Left lung (tissue), 10 donors: ENCODE data around the gene ABLIM2. TPM values are rescaled to one million over a fixed set of nuclear protein-coding genes. Genes with fewer than 3 reads are reported as not detected.

ENCODE experiments used
- ATAC-seq: fragments of 200-7000 bp; cut with Tn5 transposase; one replicate; pipeline ENCODE4 v1.9.1; 2020; ENCODE audit warnings: moderate library complexity
- DNase-seq, 4 donors: peaks; one replicate each; pipeline ENCODE4 v3.0.0-alpha.2; 2013 to 2020
- H3K27ac ChIP-seq, 2 donors: fragments of 200-600 bp; sonication (generic) in 1 of 2; one replicate each; pipeline versions ENCODE4 v1.5.0 to v1.8.0; 2020 to 2021
- H3K27me3 ChIP-seq, 2 donors: fragments of 200-600 bp; sonication (generic) in 1 of 2; one replicate each; pipeline versions ENCODE4 v1.5.0 to v1.8.0; 2020 to 2021
- H3K36me3 ChIP-seq, 2 donors: fragments of 200-600 bp; sonication (generic) in 1 of 2; one replicate each; pipeline versions ENCODE4 v1.5.0 to v1.8.0; 2020 to 2021
- H3K4me1 ChIP-seq, 2 donors: fragments of 200-600 bp; one replicate each; pipeline ENCODE4 v1.8.0; 2021
- H3K4me3 ChIP-seq, 2 donors: fragments of 200-600 bp; sonication (generic) in 1 of 2; one replicate each; pipeline versions ENCODE4 v1.5.0 to v1.8.0; 2020 to 2021; ENCODE audit warnings: mild to moderate bottlenecking in 1 of 2
- H3K9me3 ChIP-seq, 2 donors: fragments of 200-600 bp; sonication (generic) in 1 of 2; one replicate each; pipeline versions ENCODE4 v1.5.0 to v1.8.0; 2020 to 2021
- CTCF ChIP-seq, 2 donors: fragments of 200-600 bp; sonication (generic) in 1 of 2; IDR thresholded peaks; one replicate each; pipeline versions ENCODE4 v1.5.0 to v1.8.0; 2021; ENCODE audit warnings: antibody characterized with exemption in 2 of 2
- intact Hi-C, 2 donors: fragments of 100-400 bp; cut with DNase I; formaldehyde crosslinking; loops; one replicate each; pipeline versions ENCODE4 v1.11.2 to v1.14.2; 2022
- polyA plus RNA-seq, 6 donors: library from polyadenylated mRNA; unstranded; fragments of 120-200 nt; gene quantifications; one replicate each; pipeline ENCODE4 v1.2.1, GENCODE V29; 2013; ENCODE audit not compliant: insufficient read length in 6 of 6
- total RNA-seq, 2 donors: library from RNA; stranded (reverse); fragmentation: NEBNext Ultra II Directional; extraction: Animal tissue kit (Norgen Biotek cat#: 25700); gene quantifications; one replicate each; pipeline ENCODE4 v1.2.1, GENCODE V29; 2021
- donor health status: DM: no; HTN: yes; CAD: no.
- donor health status: DM: no; HTN: no; CAD: no.

Gene ABLIM2
- total and polyA plus RNA-seq, 8 donors, result 5.7 to 10.2 (median 7.0) TPM

GRCh38 chr4:8182858-8183725 is 24.5 kb upstream of the ABLIM2 start:
- no peak overlapping the region for H3K4me3 ChIP-seq
- DNase-seq (peak in 2 of 4 donors; percentile 84 to 91), ATAC-seq (peak; percentile 89)
- H3K27me3 ChIP-seq, result no peaks in the 10 kb centered on the region
- H3K4me1 ChIP-seq, result peaks cover 14 to 32% of the 10 kb centered on the region in 2 donors
- TF ChIP-seq CTCF (IDR thresholded peaks at IDR 0.05), result no peak
- H3K36me3 ChIP-seq, result no peaks in the 10 kb centered on the region
- H3K9me3 ChIP-seq, result no peaks in the 10 kb centered on the region
- intact Hi-C loops, result no loop called here
- H3K27ac ChIP-seq, result peak overlapping the region in 1 of 2 donors; percentile 28

GRCh38 chr4:8182294-8182693 is 23.7 kb upstream of the ABLIM2 start:
- H3K36me3 ChIP-seq, result no peaks in the 10 kb centered on the region
- ATAC-seq (no peak), DNase-seq (peak in 1 of 4 donors; percentile 52)
- no peak for TF ChIP-seq CTCF (IDR thresholded peaks at IDR 0.05)
- H3K27me3 ChIP-seq, result no peaks in the 10 kb centered on the region
- intact Hi-C loops, result no loop called here
- H3K27ac ChIP-seq, result no peak overlapping the region
- no peak overlapping the region for H3K4me3 ChIP-seq
- H3K9me3 ChIP-seq, result no peaks in the 10 kb centered on the region
- H3K4me1 ChIP-seq, result peaks cover 14 to 29% of the 10 kb centered on the region in 2 donors

GRCh38 chr4:8181844-8182243 is 23.2 kb upstream of the ABLIM2 start:
- DNase-seq, result peak in 2 of 4 donors; percentile 64 to 79
- Histone ChIP-seq H3K4me1 (peaks cover 14 to 29% of the 10 kb centered on the region in 2 donors), H3K27me3 (no peaks in the 10 kb centered on the region), H3K4me3 (no peak overlapping the region), H3K36me3 (no peaks in the 10 kb centered on the region), H3K27ac (no peak overlapping the region), H3K9me3 (no peaks in the 10 kb centered on the region)
- intact Hi-C loops, result no loop called here
- TF ChIP-seq CTCF (IDR thresholded peaks at IDR 0.05), result no peak
- peak; percentile 76 for ATAC-seq

- Histone ChIP-seq H3K27me3 (no peaks in the 10 kb centered on the region), H3K4me3 (no peak overlapping the region), H3K27ac (no peak overlapping the region), H3K36me3 (no peaks in the 10 kb centered on the region), H3K9me3 (no peaks in the 10 kb centered on the region), H3K4me1 (peaks cover 14 to 29% of the 10 kb centered on the region in 2 donors)
- TF ChIP-seq CTCF (IDR thresholded peaks at IDR 0.05), result no peak
- intact Hi-C loops, result no loop called here
- DNase-seq, result no peak
- no peak for ATAC-seq
These were observed 22.5 kb upstream of the ABLIM2 start for GRCh38 chr4:8181119-8181518.

- intact Hi-C loops, result no loop called here
- Histone ChIP-seq H3K27ac (no peak overlapping the region), H3K4me1 (peaks cover 14 to 29% of the 10 kb centered on the region in 2 donors), H3K9me3 (no peaks in the 10 kb centered on the region), H3K4me3 (no peak overlapping the region), H3K36me3 (no peaks in the 10 kb centered on the region), H3K27me3 (no peaks in the 10 kb centered on the region)
- TF ChIP-seq CTCF (IDR thresholded peaks at IDR 0.05), result no peak
- no peak for ATAC-seq
- no peak for DNase-seq
These were observed 21.9 kb upstream of the ABLIM2 start for GRCh38 chr4:8180310-8181093.
